GM12873 (cell line): Measurements from ENCODE around the gene KPNA5.

Source experiments
- TF ChIP-seq, protein P1 (sequence below): IDR thresholded peaks from 2 replicates; pipeline ENCODE4 v1.5.1; 2012; ENCODE audit warnings: low read depth, mild to moderate bottlenecking, moderate library complexity, low read length, control low read depth; ENCODE audit not compliant: insufficient read depth; ENCODE audit errors: missing control alignments

Gene KPNA5

DNA sequence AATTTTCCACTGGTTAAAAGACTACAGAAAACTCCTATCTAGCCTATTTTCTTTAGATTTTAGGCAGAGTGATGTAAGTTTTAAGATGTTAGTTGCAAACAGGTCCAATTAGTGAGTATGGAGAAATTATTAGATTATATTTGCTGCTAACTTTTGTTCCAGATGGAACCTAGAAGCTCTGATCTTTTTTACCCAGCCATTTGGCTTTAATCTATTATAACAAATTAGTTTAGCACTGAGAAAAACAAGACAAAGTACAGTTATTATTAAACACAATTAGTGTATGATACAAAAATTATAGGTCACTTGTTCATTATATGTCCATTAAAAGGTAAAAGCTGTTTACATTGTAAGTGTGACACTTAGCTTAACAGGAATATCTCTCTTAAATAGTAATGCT, 82.0 kb downstream of the KPNA5 start:
- TF ChIP-seq, protein P1, sequence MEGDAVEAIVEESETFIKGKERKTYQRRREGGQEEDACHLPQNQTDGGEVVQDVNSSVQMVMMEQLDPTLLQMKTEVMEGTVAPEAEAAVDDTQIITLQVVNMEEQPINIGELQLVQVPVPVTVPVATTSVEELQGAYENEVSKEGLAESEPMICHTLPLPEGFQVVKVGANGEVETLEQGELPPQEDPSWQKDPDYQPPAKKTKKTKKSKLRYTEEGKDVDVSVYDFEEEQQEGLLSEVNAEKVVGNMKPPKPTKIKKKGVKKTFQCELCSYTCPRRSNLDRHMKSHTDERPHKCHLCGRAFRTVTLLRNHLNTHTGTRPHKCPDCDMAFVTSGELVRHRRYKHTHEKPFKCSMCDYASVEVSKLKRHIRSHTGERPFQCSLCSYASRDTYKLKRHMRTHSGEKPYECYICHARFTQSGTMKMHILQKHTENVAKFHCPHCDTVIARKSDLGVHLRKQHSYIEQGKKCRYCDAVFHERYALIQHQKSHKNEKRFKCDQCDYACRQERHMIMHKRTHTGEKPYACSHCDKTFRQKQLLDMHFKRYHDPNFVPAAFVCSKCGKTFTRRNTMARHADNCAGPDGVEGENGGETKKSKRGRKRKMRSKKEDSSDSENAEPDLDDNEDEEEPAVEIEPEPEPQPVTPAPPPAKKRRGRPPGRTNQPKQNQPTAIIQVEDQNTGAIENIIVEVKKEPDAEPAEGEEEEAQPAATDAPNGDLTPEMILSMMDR, result no peak

DNA sequence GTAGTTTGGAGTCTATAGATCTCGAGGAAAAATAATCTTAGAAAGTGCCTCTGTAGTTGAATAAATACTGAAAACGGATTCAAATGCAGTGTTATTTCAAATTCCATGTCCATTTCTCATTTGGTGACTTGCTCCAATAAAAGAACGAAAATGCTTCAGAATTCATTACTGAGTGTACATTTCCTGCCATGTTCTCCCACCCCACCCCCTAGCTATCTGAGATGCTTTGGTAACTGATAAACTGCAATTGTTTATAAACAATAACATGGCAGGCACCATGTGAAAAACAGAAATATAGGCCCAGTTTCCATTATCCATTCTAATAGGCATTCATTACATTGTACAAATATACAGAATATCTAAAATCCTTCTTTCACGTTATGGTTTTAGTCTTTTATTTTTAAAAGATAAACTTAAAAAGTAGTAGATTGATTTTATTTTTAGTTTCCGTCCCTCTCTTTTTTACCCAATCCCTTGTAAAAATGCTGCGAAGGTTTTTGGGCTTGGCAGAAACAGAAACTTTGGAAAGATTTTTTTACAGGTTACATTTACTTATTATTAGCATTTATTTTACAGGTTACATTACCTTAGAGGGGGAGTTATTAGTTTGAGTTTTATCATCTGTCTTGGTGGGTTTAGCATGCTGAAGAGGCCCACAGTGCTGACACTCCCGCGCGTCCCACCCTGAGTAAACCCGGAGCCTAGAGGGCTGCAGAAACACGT, 83.1 kb downstream of the KPNA5 start:
- TF ChIP-seq, protein P1, result no peak

DNA sequence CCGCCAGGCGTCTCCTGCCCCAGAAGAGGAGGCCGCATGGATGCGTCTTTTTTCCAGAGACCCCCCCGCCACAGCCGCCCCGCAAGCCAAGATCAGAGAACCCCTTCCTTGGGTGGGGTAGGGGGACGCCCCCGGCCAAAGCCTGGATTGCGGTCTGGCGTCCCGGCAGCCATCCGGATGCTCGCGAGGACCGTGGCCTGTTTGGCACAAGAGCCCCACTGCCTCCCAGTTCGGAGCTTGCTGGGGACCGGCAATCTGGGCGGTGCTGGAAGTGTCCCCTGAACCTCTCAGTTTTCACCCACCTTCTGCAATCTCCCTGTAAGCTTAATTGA, 83.6 kb downstream of the KPNA5 start:
- TF ChIP-seq, protein P1, result no peak

DNA sequence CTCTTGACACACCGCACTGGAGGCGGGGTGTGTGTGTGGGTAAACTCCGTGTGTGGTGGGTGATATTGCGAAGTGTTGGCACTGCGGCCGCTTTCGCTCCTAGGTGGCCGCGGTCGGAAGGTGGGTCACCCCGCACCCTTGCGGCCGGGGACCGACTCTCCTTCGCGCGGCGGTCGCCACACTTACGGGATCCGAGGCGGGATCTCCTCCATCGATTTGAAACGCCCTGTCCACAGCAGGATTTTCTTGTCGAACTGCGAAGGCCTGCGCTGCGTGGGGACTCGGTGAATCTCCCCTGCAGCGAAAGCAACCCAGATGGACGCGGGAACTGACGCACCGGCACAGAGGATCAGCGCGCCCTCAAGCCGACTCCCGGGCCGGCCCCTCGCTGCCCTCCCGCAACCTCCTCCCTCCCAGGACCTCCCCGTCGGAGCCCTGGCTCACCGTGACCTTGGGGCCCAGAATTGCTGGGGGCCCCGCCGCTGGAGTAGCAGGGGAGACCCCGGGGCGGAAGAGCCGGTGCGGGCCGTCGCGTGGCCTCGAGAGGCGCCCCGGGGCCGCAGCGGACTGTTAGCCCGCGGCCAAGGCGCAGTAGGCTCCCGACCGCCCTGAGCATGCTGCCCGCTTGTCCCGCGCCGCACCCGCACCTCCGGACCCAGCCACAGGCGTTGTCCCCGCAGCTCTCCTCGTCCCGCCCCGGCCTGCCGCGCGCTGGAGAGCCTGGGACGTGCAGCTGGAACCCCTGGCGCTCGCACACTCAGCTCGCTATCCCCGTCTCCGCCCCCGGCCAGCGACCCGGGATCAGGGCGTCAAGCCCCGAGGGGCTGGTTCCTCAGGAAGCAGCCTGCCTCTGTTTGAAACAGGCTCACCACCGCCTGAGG, 84.2 kb downstream of the KPNA5 start, which contains the start of gene FAM162B:
FAM162B (minus strand) TSS at position 759 of the 881 bp plus-strand sequence; CDS start at position 616, 143 bp downstream.
- TF ChIP-seq, protein P1, result no peak

DNA sequence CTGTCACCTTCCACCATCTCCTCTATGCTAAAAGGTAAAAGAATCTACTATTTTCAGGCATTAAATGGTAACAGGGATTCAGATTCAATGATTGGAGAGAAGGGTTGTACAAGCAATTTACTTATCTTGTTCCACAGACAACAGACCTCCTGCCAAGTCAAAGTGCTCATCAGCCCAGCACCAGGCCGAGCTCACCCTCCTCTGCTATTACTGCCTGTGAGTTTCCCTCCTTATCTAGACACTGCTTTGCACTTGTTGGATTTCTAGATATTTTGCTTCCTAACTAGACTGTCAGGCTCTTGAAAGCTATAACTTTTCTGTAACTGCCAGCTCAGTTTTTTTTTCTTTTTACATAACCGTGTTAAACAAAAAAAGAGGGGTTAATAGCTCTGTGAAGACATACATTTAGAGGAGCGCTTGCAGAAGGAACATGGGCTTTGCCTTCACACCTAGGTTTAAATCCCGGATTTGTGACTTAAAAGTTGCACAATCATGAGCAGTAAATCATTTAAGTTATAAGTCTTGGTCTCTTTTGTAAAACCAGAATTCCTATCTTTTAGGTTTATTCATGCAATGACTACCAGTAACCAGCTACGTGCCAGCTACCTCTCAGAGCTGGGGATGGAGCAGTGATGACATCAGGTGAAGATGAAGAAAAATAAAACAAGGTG, 85.6 kb downstream of the KPNA5 start:
- TF ChIP-seq, protein P1, result no peak

DNA sequence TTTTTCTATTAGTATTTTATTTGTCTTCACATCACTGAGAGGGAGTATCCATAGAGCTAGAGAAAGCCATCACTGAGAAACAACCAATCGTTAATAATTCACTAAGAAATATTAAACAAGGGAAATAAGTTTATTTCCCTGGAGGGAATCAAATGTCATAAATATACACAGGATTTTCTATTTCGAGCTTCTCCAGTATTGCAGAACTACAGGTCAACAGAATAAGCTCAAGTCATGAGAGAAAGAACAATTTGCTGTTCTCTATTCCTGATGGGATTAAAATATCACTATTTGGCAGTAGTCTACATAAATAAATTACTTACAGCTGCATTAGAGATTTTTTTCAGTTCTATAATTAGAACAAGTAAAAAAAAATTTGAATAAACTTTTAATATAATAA, 86.7 kb downstream of the KPNA5 start:
- TF ChIP-seq, protein P1, result no peak

DNA sequence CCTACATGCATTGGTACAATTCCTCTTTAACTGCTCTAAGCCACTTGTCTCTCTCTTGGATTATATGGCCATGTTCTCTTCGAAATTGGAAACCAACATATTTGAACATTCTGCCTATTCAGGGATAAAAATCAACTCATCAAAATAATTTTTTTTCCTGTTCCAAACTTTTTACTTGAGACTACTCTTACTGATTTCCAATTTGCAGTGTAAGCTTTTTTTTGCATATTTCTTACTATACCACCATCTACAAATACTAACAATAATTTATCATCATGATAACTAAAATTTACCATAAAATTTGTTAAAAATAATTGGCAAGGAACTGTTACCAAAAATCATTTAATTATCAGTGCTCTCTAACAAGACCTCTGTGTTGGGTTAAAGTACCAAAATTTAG, 91.4 kb downstream of the KPNA5 start:
- TF ChIP-seq, protein P1, result no peak
